Measurements from ENCODE around the gene SLC2A11.
"Not testable (repeated sequence)": the region's sequence is repeated elsewhere in the genome, so short reads cannot be mapped to it uniquely, and the experiment has no call there.

- not testable (repeated sequence) for TF ChIP-seq CTCF, POLR2A (IDR thresholded peaks at IDR 0.05)
Measured at GRCh38 chr22:23900227-23900626, 42.6 kb downstream of the SLC2A11 start.
